ENCODE measurements around the gene TPSG1. TPM values are rescaled to one million over a fixed set of nuclear protein-coding genes. Genes with fewer than 3 reads are reported as not detected.

Gene TPSG1
- total RNA-seq, 1 experiment from 2014 or later, result not detected

GRCh38 chr16:1264345-1265089 lies 39.4 kb upstream of the TPSG1 start:
- ATAC-seq, result no peak
- peaks cover 2% of the 10 kb centered on the region; the same call in 1 of the 2 replicates for H3K27me3 ChIP-seq (ENCODE audit: insufficient read depth, low read length)

More at GRCh38 chr16:1264345-1265089, 39.4 kb upstream of the TPSG1 start:
- Histone ChIP-seq H3K9me2 (ENCODE audit: insufficient read depth) (no peaks in the 10 kb centered on the region), H3K27ac (ENCODE audit: low read depth, low read length) (no peak overlapping the region), H2AFZ (ENCODE audit: low read depth, low read length, poor library complexity, severe bottlenecking) (no peak overlapping the region), H3K79me2 (ENCODE audit: insufficient read depth, low read length) (no peaks in the 10 kb centered on the region), H3K4me3 (replicated peaks in 1 of 2; ENCODE audit: low read depth in 1 of 2, low read length in 2 of 2) (no peak overlapping the region), H4K20me1 (ENCODE audit: insufficient read depth) (no peaks in the 10 kb centered on the region), H3K9ac (ENCODE audit: low read length) (no peak overlapping the region), H3K9me3 (ENCODE audit: control insufficient read depth in 1 of 2, insufficient read depth in 1 of 2, low read depth in 1 of 2, low read length in 2 of 2) (no peaks in the 10 kb centered on the region; a peak in 1 of 4 replicates), H3K36me3 (ENCODE audit: control insufficient read depth in 1 of 2, insufficient read depth in 2 of 2, low read length in 2 of 2) (no peaks in the 10 kb centered on the region), H3K4me1 (ENCODE audit: control insufficient read depth in 1 of 2, insufficient read depth in 2 of 2, low read length in 2 of 2) (peaks cover 4 to 5% of the 10 kb centered on the region in 2 experiments; a peak in 3 of 4 replicates), H3K4me2 (ENCODE audit: low read length) (no peak overlapping the region)
- DNase-seq (ENCODE audit: low read depth, low spot score), result no peak
- POLR2A ChIA-PET, result no interaction called here
- CTCF ChIA-PET, result no interaction called here
- intact Hi-C loops (cut with micrococcal nuclease), result no loop called here
- BruUV-seq (replicated peaks), result no TSS peak
- TF ChIP-seq FOSL1 (IDR thresholded peaks at IDR 0.05; ENCODE audit: low read depth), result no peak
- TF ChIP-seq ELF1 (IDR thresholded peaks at IDR 0.05; ENCODE audit: borderline replicate concordance, low read depth), result no peak
- no peak for TF ChIP-seq POLR2A (IDR thresholded peaks at IDR 0.05; ENCODE audit: borderline replicate concordance, extremely low read depth, insufficient read depth, insufficient read length)
- TF ChIP-seq TCF7L2 (IDR thresholded peaks at IDR 0.05; ENCODE audit: borderline replicate concordance, extremely low read depth, insufficient read depth, insufficient read length), result no peak
- no peak for TF ChIP-seq SP1 (IDR thresholded peaks at IDR 0.05; ENCODE audit: low read depth)
- TF ChIP-seq EZH2 (IDR thresholded peaks at IDR 0.05), result no peak
- no peak for TF ChIP-seq CBX3 (IDR thresholded peaks at IDR 0.05; ENCODE audit: low read depth)
- no peak for TF ChIP-seq RAD21 (IDR thresholded peaks at IDR 0.05; ENCODE audit: low read depth)
- no peak for TF ChIP-seq JUND (IDR thresholded peaks at IDR 0.05)
- TF ChIP-seq MAX (IDR thresholded peaks at IDR 0.05), result no peak
- TF ChIP-seq YY1 (IDR thresholded peaks at IDR 0.05; ENCODE audit: extremely low read depth, insufficient replicate concordance, low read depth, low read length), result no peak
- TF ChIP-seq CEBPB (IDR thresholded peaks at IDR 0.05; ENCODE audit: low read depth), result no peak
- no peak for TF ChIP-seq ZBTB33 (IDR thresholded peaks at IDR 0.05; ENCODE audit: extremely low read depth, insufficient replicate concordance, low read length)
- no peak for TF ChIP-seq SRF (IDR thresholded peaks at IDR 0.05; ENCODE audit: low read depth)
- no peak for TF ChIP-seq EGR1 (IDR thresholded peaks at IDR 0.05; ENCODE audit: low read depth)
- TF ChIP-seq, protein P1, sequence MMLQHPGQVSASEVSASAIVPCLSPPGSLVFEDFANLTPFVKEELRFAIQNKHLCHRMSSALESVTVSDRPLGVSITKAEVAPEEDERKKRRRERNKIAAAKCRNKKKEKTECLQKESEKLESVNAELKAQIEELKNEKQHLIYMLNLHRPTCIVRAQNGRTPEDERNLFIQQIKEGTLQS (IDR thresholded peaks at IDR 0.05), result no peak
- no peak for TF ChIP-seq SIN3A (IDR thresholded peaks at IDR 0.05; ENCODE audit: low read depth)
- RAD21 ChIA-PET (ENCODE audit: low non-redundant PET in 1 of 2, low total read pairs in 2 of 2, uncharacterized antibody in 2 of 2, unreplicated experiment in 2 of 2), result no interaction called here
